GM19240 (cell line): ENCODE results near the gene STK24.

ENCODE experiments used
- DNase-seq: peaks from one replicate; pipeline ENCODE4 v3.0.0; 2011; ENCODE audit warnings: low spot score; ENCODE audit not compliant: insufficient read length

Gene STK24

GRCh38 chr13:98452851-98453843, 123.8 kb downstream of the STK24 start:
- DNase-seq = no peak

- DNase-seq = no peak
Measured at GRCh38 chr13:98451676-98452470, 125.0 kb downstream of the STK24 start.

GRCh38 chr13:98450539-98451111, 126.3 kb downstream of the STK24 start:
- DNase-seq = no peak

GRCh38 chr13:98450026-98450425, 126.9 kb downstream of the STK24 start:
- DNase-seq = no peak

GRCh38 chr13:98449273-98449672, 127.6 kb downstream of the STK24 start:
- no peak for DNase-seq

GRCh38 chr13:98448642-98448928, 128.3 kb downstream of the STK24 start:
- DNase-seq = no peak

GRCh38 chr13:98447881-98448641, 128.8 kb downstream of the STK24 start:
- DNase-seq = no peak

GRCh38 chr13:98447130-98447529, 129.8 kb downstream of the STK24 start:
- no peak for DNase-seq

- DNase-seq = no peak
Measured at GRCh38 chr13:98446234-98446621, 130.7 kb downstream of the STK24 start.

- DNase-seq = peak; percentile 86
Measured at GRCh38 chr13:98445340-98446233, 131.3 kb downstream of the STK24 start.

GRCh38 chr13:98444381-98444780, 132.5 kb downstream of the STK24 start:
- no peak for DNase-seq

- no peak for DNase-seq
Measured at GRCh38 chr13:98443800-98444325, 133.0 kb downstream of the STK24 start.

GRCh38 chr13:98443329-98443728, 133.6 kb downstream of the STK24 start:
- DNase-seq = no peak

GRCh38 chr13:98442391-98443230, 134.3 kb downstream of the STK24 start:
- no peak for DNase-seq

- no peak for DNase-seq
Measured at GRCh38 chr13:98441056-98441676, 135.7 kb downstream of the STK24 start.

GRCh38 chr13:98440390-98441055, 136.4 kb downstream of the STK24 start:
- no peak for DNase-seq

- no peak for DNase-seq
Measured at GRCh38 chr13:98439896-98440295, 137.0 kb downstream of the STK24 start.

- no peak for DNase-seq
Measured at GRCh38 chr13:98439126-98439828, 137.6 kb downstream of the STK24 start.
